Omental fat pad (tissue), 4 donors: ENCODE measurements around the gene CFAP52. TPM values are rescaled to one million over a fixed set of nuclear protein-coding genes. Genes with fewer than 3 reads are reported as not detected.

Experiments
- ATAC-seq: fragments of 150-250 bp; one replicate; pipeline ENCODE4 v1.9.1; 2016; ENCODE audit warnings: mild to moderate bottlenecking, moderate library complexity; ENCODE audit not compliant: low FRiP score
- DNase-seq: peaks from one replicate; pipeline ENCODE4 v3.0.0-alpha.2; 2019; ENCODE audit warnings: low spot score
- CTCF ChIP-seq, 3 donors: fragments of 450-650 bp; IDR thresholded peaks; one replicate each; pipeline ENCODE4 v1.5.1; 2016 to 2017; ENCODE audit warnings: antibody characterized with exemption in 3 of 3, mild to moderate bottlenecking in 3 of 3, moderate library complexity in 2 of 3
- total RNA-seq, 4 donors: library from RNA; depleted of rRNA; stranded (reverse); fragments of >200 nt; gene quantifications; one replicate each; pipeline ENCODE4 v1.1.0, GENCODE V29; 2016

The CFAP52 gene
- total RNA-seq, 4 donors from 2014 or later, result 0.19 TPM; not detected in 3

DNA sequence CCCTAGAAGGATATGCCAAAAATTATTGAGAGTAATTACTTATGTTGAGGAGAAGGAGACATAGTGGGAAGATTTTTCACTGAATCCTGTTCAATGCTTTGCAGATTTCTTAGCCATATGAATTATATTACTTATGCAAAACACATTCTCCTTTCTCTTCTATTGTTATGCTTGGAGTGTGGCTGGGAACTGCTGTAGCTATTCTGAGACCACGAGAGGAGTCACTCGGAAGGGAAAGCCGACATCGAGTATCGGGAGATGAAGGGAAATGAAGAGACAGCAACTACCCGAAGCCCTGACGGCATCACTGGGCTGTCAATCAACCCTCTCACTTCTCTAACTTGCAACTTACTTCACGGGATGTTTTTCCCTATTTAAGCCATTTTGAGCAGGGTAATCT, 40.4 kb upstream of the CFAP52 start:
- DNase-seq (no peak), ATAC-seq (no peak)
- TF ChIP-seq CTCF (IDR thresholded peaks at IDR 0.05), result no peak

GRCh38 chr17:9537177-9537776, 39.2 kb upstream of the CFAP52 start:
- no peak for TF ChIP-seq CTCF (IDR thresholded peaks at IDR 0.05)
- DNase-seq (no peak), ATAC-seq (no peak)

DNA sequence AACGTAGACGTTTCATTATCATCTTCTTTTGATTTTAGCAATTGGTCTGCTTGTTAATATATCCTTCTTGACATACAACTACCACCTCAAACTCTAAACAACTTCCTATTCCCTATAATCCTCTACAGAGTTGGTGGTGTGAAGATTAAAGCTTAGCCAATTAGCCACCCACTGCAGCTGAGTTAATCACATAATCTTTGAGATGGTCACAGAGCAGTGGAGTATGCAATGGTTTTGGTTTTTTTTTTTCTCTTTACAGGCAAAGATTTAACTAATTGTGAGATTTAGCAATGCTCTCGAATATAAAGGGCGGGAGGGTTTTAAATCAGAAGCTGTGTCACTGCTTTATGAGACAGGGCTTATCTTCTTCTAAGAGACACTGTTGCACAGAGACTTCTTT, 37.8 kb upstream of the CFAP52 start:
- ATAC-seq (no peak), DNase-seq (no peak)
- no peak for TF ChIP-seq CTCF (IDR thresholded peaks at IDR 0.05)

DNA sequence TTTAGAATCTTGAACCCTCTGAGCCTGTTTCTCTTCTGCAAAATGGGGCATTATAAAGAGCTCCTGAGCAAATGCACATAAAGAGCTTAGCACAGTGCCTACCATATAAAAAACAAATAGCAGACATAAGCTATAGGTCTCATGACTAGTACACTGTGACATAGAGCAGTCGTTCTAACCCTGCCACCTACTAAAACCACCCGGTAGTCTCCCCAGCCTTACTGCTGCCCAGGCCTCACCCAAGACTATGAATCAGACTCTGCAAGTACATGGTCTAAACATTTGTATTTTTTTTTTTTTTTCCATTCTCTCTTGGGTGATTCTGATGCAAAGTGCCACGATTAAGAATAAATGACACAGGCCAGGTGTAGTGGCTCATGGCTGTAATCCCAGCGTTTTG, 34.7 kb upstream of the CFAP52 start:
- DNase-seq (no peak), ATAC-seq (no peak)
- TF ChIP-seq CTCF (IDR thresholded peaks at IDR 0.05), result no peak

DNA sequence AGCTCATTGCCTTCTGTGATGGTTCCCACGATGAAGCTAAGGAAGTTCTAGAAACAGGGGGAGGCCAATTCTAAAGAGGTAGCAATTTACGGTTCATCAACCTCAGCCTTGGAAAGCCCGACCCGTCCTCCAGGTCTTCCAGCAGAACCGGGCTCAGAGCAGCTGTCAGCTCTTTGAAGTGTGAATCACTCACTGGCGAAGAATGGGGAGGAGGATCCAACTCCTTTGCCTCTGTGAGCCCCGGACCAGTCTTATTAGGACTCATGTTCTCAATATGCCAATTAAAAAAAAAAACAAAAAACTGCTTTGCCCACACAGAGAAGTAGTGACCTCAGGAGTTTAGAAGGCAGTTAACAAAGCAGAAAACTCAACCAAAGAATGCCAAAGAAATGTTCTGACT, 32.2 kb upstream of the CFAP52 start:
- TF ChIP-seq CTCF (IDR thresholded peaks at IDR 0.05), result no peak
- ATAC-seq, result no peak
- DNase-seq, result no peak

DNA sequence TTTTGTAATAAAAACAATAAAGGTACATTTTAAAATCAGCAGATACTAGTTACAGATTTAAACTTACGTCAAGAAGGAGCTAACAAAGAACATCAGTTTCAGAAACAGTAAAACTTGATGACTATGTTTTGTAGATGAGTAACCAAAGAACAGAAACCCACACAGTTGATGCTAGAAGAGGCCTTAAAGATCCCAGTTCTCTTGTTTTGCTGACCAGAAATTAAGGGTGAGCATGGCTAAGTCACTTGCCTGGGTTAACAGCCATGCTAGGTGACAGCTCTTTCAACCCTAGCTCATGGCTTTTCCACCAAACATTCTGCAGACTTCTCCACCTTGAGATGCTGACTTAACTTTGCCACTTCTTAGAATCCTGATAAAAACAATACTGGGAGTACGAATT, 27.2 kb upstream of the CFAP52 start:
- ATAC-seq (no peak), DNase-seq (no peak)
- no peak for TF ChIP-seq CTCF (IDR thresholded peaks at IDR 0.05)

DNA sequence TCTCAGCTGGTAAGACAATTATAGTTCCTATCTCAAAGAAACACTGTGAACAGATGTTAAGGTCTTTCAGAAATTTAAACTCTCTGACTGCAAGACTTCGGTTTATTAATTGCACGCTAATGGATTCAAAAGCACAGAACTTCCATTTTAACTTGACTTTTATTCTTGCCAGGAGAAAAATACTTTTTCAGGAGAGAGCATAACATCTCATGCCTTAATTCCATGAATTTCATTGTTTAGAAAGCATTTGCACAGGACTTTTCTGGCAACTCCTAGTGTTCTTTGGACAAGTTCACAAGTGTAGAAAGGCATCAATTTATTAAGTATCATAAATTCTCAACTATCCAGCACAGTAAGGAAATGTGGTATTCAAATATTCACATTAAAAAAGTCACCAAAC, 23.3 kb upstream of the CFAP52 start:
- DNase-seq, result no peak
- no peak for ATAC-seq
- TF ChIP-seq CTCF (IDR thresholded peaks at IDR 0.05), result no peak
